Adrenal gland (tissue), 12 donors: ENCODE results near the gene HRH2. TPM values are rescaled to one million over a fixed set of nuclear protein-coding genes. Genes with fewer than 3 reads are reported as not detected.

Experiments
- DNase-seq, 7 donors: peaks; one replicate each; pipeline ENCODE4 v3.0.0-alpha.2; 2019 to 2020
- H3K27ac ChIP-seq, 5 donors: fragments of 200-600 bp; sonication (generic) in 4 of 5; 1 replicate in 3 of 5; 2 replicates in 2 of 5; pipeline versions ENCODE4 v1.5.1 to v1.8.0; 2016 to 2020; ENCODE audit warnings: mild to moderate bottlenecking in 1 of 5
- H3K27me3 ChIP-seq: fragments of 200-600 bp; 2 replicates; pipeline ENCODE4 v1.8.0; 2021
- H3K36me3 ChIP-seq, 2 donors: fragments of 200-600 bp; replicated peaks in 1 of 2; 1 replicate in 1 of 2; 2 replicates in 1 of 2; pipeline versions ENCODE4 v1.5.1 to v1.8.0; 2018 to 2022
- H3K4me1 ChIP-seq, 2 donors: fragments of 200-600 bp; replicated peaks in 1 of 2; 1 replicate in 1 of 2; 2 replicates in 1 of 2; pipeline versions ENCODE4 v1.5.1 to v1.8.0; 2018 to 2021
- H3K4me3 ChIP-seq, 4 donors: fragments of 200-600 bp; sonication (generic) in 3 of 4; one replicate each; pipeline ENCODE4 v1.5.1; 2016 to 2018
- H3K9me3 ChIP-seq, 3 donors: fragments of 200-600 bp; sonication (generic) in 1 of 3; replicated peaks in 1 of 3; 1 replicate in 2 of 3; 2 replicates in 1 of 3; pipeline versions ENCODE4 v1.5.1 to v1.8.0; 2016 to 2021
- CTCF ChIP-seq, 6 experiments: fragments of 450-650 bp in 4 of 6; fragments of 200-600 bp in 2 of 6; sonication (generic) in 1 of 6; IDR thresholded peaks; 1 replicate in 5 of 6; 2 replicates in 1 of 6; pipeline versions ENCODE4 v1.5.1 to v1.8.0; 2016 to 2021; ENCODE audit warnings: antibody characterized with exemption in 6 of 6, mild to moderate bottlenecking in 2 of 6, moderate library complexity in 1 of 6
- POLR2A ChIP-seq, 2 donors: fragments of 450-650 bp; IDR thresholded peaks; one replicate each; pipeline ENCODE4 v1.6.1; 2017; ENCODE audit warnings: antibody characterized with exemption in 2 of 2, mild to moderate bottlenecking in 2 of 2, moderate library complexity in 1 of 2
- WGBS, 4 donors: extraction: QIAGEN DNeasy Blood & Tissue Kit in 2 of 4; methylation state at CpG; one replicate each; pipeline versions ENCODE4 v1.1.5 to v1.1.7; 2013 to 2017; 5-methylcytosine and 5-hydroxymethylcytosine counted together
- intact Hi-C, 2 donors: fragments of 100-400 bp; cut with DNase I; formaldehyde crosslinking; loops; one replicate each; pipeline versions ENCODE4 v1.14.1 to v1.15.0; 2022 to 2023
- polyA plus RNA-seq, 3 donors: library from polyadenylated mRNA; stranded (reverse); fragments of 200-250 nt in 2 of 3; fragments of 350-450 nt in 1 of 3; fragmentation: Illumina TruSeq in 1 of 3; extraction: RNeasy Lipid Tissue Mini Kit (QIAGEN cat#74804) in 1 of 3; gene quantifications; one replicate each; pipeline ENCODE4 v1.2.3, GENCODE V29; 2013 to 2014
- total RNA-seq, 9 donors: library from RNA; depleted of rRNA in 4 of 9; stranded (reverse); fragments of >200 nt in 4 of 9; fragments of 120-200 nt in 1 of 9; fragmentation: NEBNext Ultra II Directional in 1 of 9; extraction: Animal tissue kit (Norgen Biotek cat#: 25700) in 1 of 9; gene quantifications; one replicate each; pipeline versions ENCODE4 v1.1.0 to v1.2.4, GENCODE V29; 2013 to 2023
- donor health status: healthy with polysubstance abuse.
- donor health status: Bipolar disorder and iron deficiency.
- donor health status: DM: yes; HTN: yes; CAD: no.
- donor health status: DM: no; HTN: no; CAD: no.
- donor health status: DM: no; HTN: no; CAD: no.
- donor health status: DM: yes; HTN: yes; CAD: no.

The HRH2 gene
- total and polyA plus RNA-seq, 12 donors, result 0.22 to 7.3 (median 3.1) TPM

GRCh38 chr5:175691761-175692160, 33.9 kb downstream of the HRH2 start:
- no peak for DNase-seq
- intact Hi-C loops, result no loop called here
- no peak for TF ChIP-seq POLR2A (IDR thresholded peaks at IDR 0.05)
- TF ChIP-seq CTCF (IDR thresholded peaks at IDR 0.05), result no peak
- Histone ChIP-seq H3K4me1 (peaks cover 0 to 8% of the 10 kb centered on the region in 2 donors), H3K27me3 (no peaks in the 10 kb centered on the region), H3K27ac (no peak overlapping the region), H3K9me3 (no peaks in the 10 kb centered on the region), H3K4me3 (no peak overlapping the region), H3K36me3 (no peaks in the 10 kb centered on the region)
- 69 to 85% (median 77%) methylated on average over 5 of the region's 5 CpGs for WGBS, 4 donors

GRCh38 chr5:175692235-175692995, 34.5 kb downstream of the HRH2 start:
- intact Hi-C loops, result no loop called here
- TF ChIP-seq POLR2A (IDR thresholded peaks at IDR 0.05) (no peak), CTCF (IDR thresholded peaks at IDR 0.05) (no peak)
- Histone ChIP-seq H3K27ac (peak overlapping the region in 1 of 5 donors; percentile 75), H3K27me3 (no peaks in the 10 kb centered on the region), H3K4me1 (peaks cover 0 to 8% of the 10 kb centered on the region in 2 donors), H3K4me3 (no peak overlapping the region), H3K9me3 (no peaks in the 10 kb centered on the region), H3K36me3 (no peaks in the 10 kb centered on the region)
- DNase-seq, result no peak
- WGBS, 4 donors, result 77 to 84% (median 80%) methylated on average over 16 of the region's 16 CpGs

- intact Hi-C loops, result no loop called here
- H3K27me3 ChIP-seq, result no peaks in the 10 kb centered on the region
Observed at GRCh38 chr5:175692996-175693710, 35.3 kb downstream of the HRH2 start.

More at GRCh38 chr5:175692996-175693710, 35.3 kb downstream of the HRH2 start:
- DNase-seq, result peak in 4 of 7 donors; percentile 30 to 44 (median 34)
- TF ChIP-seq CTCF (IDR thresholded peaks at IDR 0.05) (no peak), POLR2A (IDR thresholded peaks at IDR 0.05) (no peak)
- 55 to 69% (median 58%) methylated on average over 9 to 12 of the region's 12 CpGs for WGBS, 4 donors
- Histone ChIP-seq H3K9me3 (no peaks in the 10 kb centered on the region), H3K27ac (peak overlapping the region in 1 of 5 donors; percentile 75), H3K36me3 (no peaks in the 10 kb centered on the region), H3K4me1 (peaks cover 0 to 8% of the 10 kb centered on the region in 2 donors), H3K4me3 (no peak overlapping the region)
